OCI-LY1 (cell line): Measurements from ENCODE around the gene SLC7A8.

Experiments used
- EZH2 ChIP-seq: fragments of 200-600 bp; sonication (generic), shearing (Covaris generic); IDR thresholded peaks from 2 replicates; pipeline ENCODE4 v1.8.0; 2017; ENCODE audit warnings: borderline replicate concordance, mixed run types, mild to moderate bottlenecking, antibody characterized with exemption, low read length, moderate library complexity, mixed read lengths
- TF ChIP-seq, protein P1 (sequence below): fragments of 200-600 bp; sonication (generic), shearing (Covaris generic); IDR thresholded peaks from 2 replicates; pipeline ENCODE4 v1.5.1; 2017; ENCODE audit warnings: mild to moderate bottlenecking, antibody characterized with exemption, low read length, moderate library complexity, mixed read lengths

DNA sequence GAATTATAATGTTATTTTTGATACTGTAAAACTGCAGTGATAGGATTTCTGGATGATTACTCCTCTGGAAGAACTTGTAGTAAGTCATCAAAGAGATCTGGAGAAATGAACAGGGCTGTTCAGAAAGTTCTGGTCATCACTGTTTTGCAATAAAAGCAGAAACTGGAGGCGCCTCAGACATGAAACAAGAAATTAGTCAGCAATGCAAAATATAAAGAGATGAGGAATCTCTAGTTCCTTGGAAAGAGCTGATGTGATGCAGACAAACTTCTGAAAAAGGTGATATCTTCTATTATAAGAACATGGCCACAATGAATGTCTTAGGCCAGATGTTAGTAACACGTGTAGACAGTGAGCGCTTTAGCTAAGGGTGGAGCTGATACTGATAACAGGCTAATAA is 98.0 kb downstream of the SLC7A8 start:
- TF ChIP-seq, protein P1, sequence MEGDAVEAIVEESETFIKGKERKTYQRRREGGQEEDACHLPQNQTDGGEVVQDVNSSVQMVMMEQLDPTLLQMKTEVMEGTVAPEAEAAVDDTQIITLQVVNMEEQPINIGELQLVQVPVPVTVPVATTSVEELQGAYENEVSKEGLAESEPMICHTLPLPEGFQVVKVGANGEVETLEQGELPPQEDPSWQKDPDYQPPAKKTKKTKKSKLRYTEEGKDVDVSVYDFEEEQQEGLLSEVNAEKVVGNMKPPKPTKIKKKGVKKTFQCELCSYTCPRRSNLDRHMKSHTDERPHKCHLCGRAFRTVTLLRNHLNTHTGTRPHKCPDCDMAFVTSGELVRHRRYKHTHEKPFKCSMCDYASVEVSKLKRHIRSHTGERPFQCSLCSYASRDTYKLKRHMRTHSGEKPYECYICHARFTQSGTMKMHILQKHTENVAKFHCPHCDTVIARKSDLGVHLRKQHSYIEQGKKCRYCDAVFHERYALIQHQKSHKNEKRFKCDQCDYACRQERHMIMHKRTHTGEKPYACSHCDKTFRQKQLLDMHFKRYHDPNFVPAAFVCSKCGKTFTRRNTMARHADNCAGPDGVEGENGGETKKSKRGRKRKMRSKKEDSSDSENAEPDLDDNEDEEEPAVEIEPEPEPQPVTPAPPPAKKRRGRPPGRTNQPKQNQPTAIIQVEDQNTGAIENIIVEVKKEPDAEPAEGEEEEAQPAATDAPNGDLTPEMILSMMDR, result no peak
- no peak for TF ChIP-seq EZH2
